NCI-H2196 treated with DMSO at 0.1 percent for 48 hours (cell line): ENCODE data around the gene NUBP2.

Source experiments
- DNase-seq: peaks from one replicate; lab custom pipeline; 2025; ENCODE audit not compliant: unreplicated experiment; lab: John Stamatoyannopoulos, UW

NUBP2 gene

GRCh38 chr16:1781758-1782407, 877 bp upstream of the NUBP2 start:
- DNase-seq: no peak

- DNase-seq: no peak
These were observed 2.5 kb downstream of the NUBP2 start for GRCh38 chr16:1784977-1785845.

GRCh38 chr16:1785846-1786170, 3.0 kb downstream of the NUBP2 start:
- DNase-seq: no peak

- DNase-seq: no peak
These were observed 3.7 kb downstream of the NUBP2 start for GRCh38 chr16:1786242-1787055.

GRCh38 chr16:1787056-1787321, 4.2 kb downstream of the NUBP2 start:
- DNase-seq: no peak

- no peak for DNase-seq
These were observed 4.7 kb downstream of the NUBP2 start for GRCh38 chr16:1787322-1788094.

- DNase-seq: no peak
These were observed 5.4 kb downstream of the NUBP2 start for GRCh38 chr16:1788095-1788707.

- DNase-seq: no peak
These were observed 5.9 kb downstream of the NUBP2 start for GRCh38 chr16:1788708-1789100.

GRCh38 chr16:1789643-1790045, 6.9 kb downstream of the NUBP2 start:
- DNase-seq: no peak

GRCh38 chr16:1790261-1790610, 7.5 kb downstream of the NUBP2 start:
- DNase-seq: no peak

- no peak for DNase-seq
These were observed 8.0 kb downstream of the NUBP2 start for GRCh38 chr16:1790611-1791255.

- no peak for DNase-seq
These were observed 8.6 kb downstream of the NUBP2 start for GRCh38 chr16:1791256-1791942.

- DNase-seq: no peak
These were observed 9.4 kb downstream of the NUBP2 start for GRCh38 chr16:1791943-1792812.

- no peak for DNase-seq
These were observed 10.2 kb downstream of the NUBP2 start for GRCh38 chr16:1792836-1793577.

- no peak for DNase-seq
These were observed 10.9 kb downstream of the NUBP2 start, which contains the start of gene IGFALS for GRCh38 chr16:1793578-1794220. Gene IGFALS, minus strand, starts transcription at chr16:1793705. Its CDS starts 53 bp downstream, at chr16:1793652.

GRCh38 chr16:1794221-1794871, 11.6 kb downstream of the NUBP2 start:
- DNase-seq: no peak
